A549 treated with AZD9567 at 1 μM for 4 hours (cell line): ENCODE data around the gene CTXND1. TPM values are rescaled to one million over a fixed set of nuclear protein-coding genes. Genes with fewer than 3 reads are reported as not detected.

Experiments used
- total RNA-seq: library from RNA; stranded (reverse); fragments of 200-300 nt; extraction: Qiagen RNA extraction; gene quantifications from 5 replicates; pipeline ENCODE4 v1.2.3, GENCODE V29; 2022; ENCODE audit not compliant: insufficient read depth

CTXND1 gene
- not detected in 5 replicates for total RNA-seq

GRCh38 chr15:80252121-80252518 is at the start of gene CTXND1:
CTXND1 (minus strand) TSS chr15:80252213; CDS start chr15:80201949, 50,264 bp downstream.

GRCh38 chr15:80152896-80153876 is 98.8 kb downstream of the CTXND1 start, which contains the start of gene FAH:
FAH (plus strand) TSS chr15:80152999; CDS start chr15:80153055, 56 bp downstream.

Other genes with a start within 250 kb of the CTXND1 start
- gene ZFAND6, start 192.5 kb downstream of the CTXND1 start, total RNA-seq: 96.6 to 120 TPM (median 105 TPM) in 5 replicates
- 27.8 to 38.3 TPM (median 31.4 TPM) in 5 replicates for gene FAH, start 99.2 kb downstream of the CTXND1 start, total RNA-seq
- 15.2 to 22.0 TPM (median 16.7 TPM) in 5 replicates for gene ARNT2, start 152.2 kb upstream of the CTXND1 start, total RNA-seq